Neuronal stem cell (in vitro differentiated cells): ENCODE results near the gene SLC6A4.

Experiments
- DNase-seq: peaks from one replicate; pipeline ENCODE4 v3.0.0-alpha.2; 2013; ENCODE audit warnings: low spot score
- H2AFZ ChIP-seq: one replicate; pipeline ENCODE4 v1.6.1; 2013; ENCODE audit warnings: mild to moderate bottlenecking, low read length, inconsistent platforms
- H2AK5ac ChIP-seq: 2 replicates; pipeline ENCODE4 v1.6.1; 2013; ENCODE audit warnings: low read depth, mild to moderate bottlenecking, inconsistent platforms, low read length, moderate library complexity, mixed read lengths
- H2BK120ac ChIP-seq: 2 replicates; pipeline ENCODE4 v1.6.1; 2013; ENCODE audit warnings: low read depth, mild to moderate bottlenecking, inconsistent platforms, low read length, moderate library complexity, mixed read lengths
- H2BK12ac ChIP-seq: one replicate; pipeline ENCODE4 v1.6.1; 2013; ENCODE audit warnings: low read length, inconsistent platforms
- H2BK15ac ChIP-seq: 2 replicates; pipeline ENCODE4 v1.6.1; 2013; ENCODE audit warnings: mild to moderate bottlenecking, low read length, inconsistent platforms, mixed read lengths
- H2BK5ac ChIP-seq: one replicate; pipeline ENCODE4 v1.6.1; 2013; ENCODE audit warnings: inconsistent platforms, mild to moderate bottlenecking, low read length, moderate library complexity
- H3K14ac ChIP-seq: one replicate; pipeline ENCODE4 v1.6.1; 2013; ENCODE audit warnings: low read length, inconsistent platforms
- H3K18ac ChIP-seq: 2 replicates; pipeline ENCODE4 v1.6.1; 2013; ENCODE audit warnings: low read length, inconsistent platforms
- H3K23ac ChIP-seq: 2 replicates; pipeline ENCODE4 v1.6.1; 2013; ENCODE audit warnings: low read depth, mild to moderate bottlenecking, mixed read lengths, low read length, inconsistent platforms; ENCODE audit not compliant: poor library complexity
- H3K27ac ChIP-seq: replicated peaks from 3 replicates; pipeline ENCODE4 v1.5.1; 2013; ENCODE audit warnings: low read length, inconsistent platforms
- H3K27me3 ChIP-seq, 3 experiments: 2 replicates each; pipeline ENCODE4 v1.6.1; 2013; ENCODE audit warnings: low read length in 3 of 3, mild to moderate bottlenecking in 2 of 3, inconsistent platforms in 1 of 3, low read depth in 1 of 3, mixed read lengths in 1 of 3, moderate library complexity in 1 of 3; ENCODE audit not compliant: control insufficient read depth in 3 of 3, insufficient read depth in 3 of 3
- H3K36me3 ChIP-seq, 2 donors: replicated peaks in 1 of 2; 2 replicates each; pipeline ENCODE4 v1.6.1; 2013; ENCODE audit warnings: low read length in 2 of 2; ENCODE audit not compliant: control insufficient read depth in 2 of 2, insufficient read depth in 2 of 2
- H3K4ac ChIP-seq: 2 replicates; pipeline ENCODE4 v1.6.1; 2013; ENCODE audit warnings: inconsistent platforms, mild to moderate bottlenecking, low read length, moderate library complexity
- H3K4me1 ChIP-seq, 2 donors: 1 replicate in 1 of 2; 2 replicates in 1 of 2; pipeline ENCODE4 v1.6.1; 2013; ENCODE audit warnings: low read length in 2 of 2, low read depth in 1 of 2; ENCODE audit not compliant: control insufficient read depth in 2 of 2, insufficient read depth in 1 of 2
- H3K4me2 ChIP-seq: one replicate; pipeline ENCODE4 v1.6.1; 2013; ENCODE audit warnings: mild to moderate bottlenecking, low read length, inconsistent platforms; ENCODE audit not compliant: insufficient read depth, poor library complexity, severe bottlenecking
- H3K4me3 ChIP-seq, 2 donors: 2 replicates each; pipeline ENCODE4 v1.5.1; 2013; ENCODE audit warnings: low read length in 2 of 2, mild to moderate bottlenecking in 2 of 2, inconsistent platforms in 1 of 2, moderate library complexity in 1 of 2
- H3K79me1 ChIP-seq: one replicate; pipeline ENCODE4 v1.6.1; 2013; ENCODE audit warnings: low read depth, mild to moderate bottlenecking, inconsistent platforms, low read length, moderate library complexity
- H3K9ac ChIP-seq: one replicate; pipeline ENCODE4 v1.6.1; 2013; ENCODE audit warnings: mild to moderate bottlenecking, low read depth, low read length, inconsistent platforms; ENCODE audit not compliant: poor library complexity
- H3K9me3 ChIP-seq, 2 donors: replicated peaks in 1 of 2; 2 replicates each; pipeline versions ENCODE3 to v1.6.1; 2013; ENCODE audit warnings: low read length in 2 of 2, mild to moderate bottlenecking in 2 of 2, inconsistent platforms in 1 of 2, low read depth in 1 of 2, mixed read lengths in 1 of 2, moderate library complexity in 1 of 2; ENCODE audit not compliant: control insufficient read depth in 2 of 2, insufficient read depth in 1 of 2
- H4K8ac ChIP-seq: one replicate; pipeline ENCODE4 v1.6.1; 2013; ENCODE audit warnings: low read depth, mild to moderate bottlenecking, inconsistent platforms, low read length, moderate library complexity
- H4K91ac ChIP-seq: one replicate; pipeline ENCODE4 v1.6.1; 2013; ENCODE audit warnings: low read length, low read depth, mild to moderate bottlenecking, inconsistent platforms; ENCODE audit not compliant: poor library complexity
- WGBS, 2 donors: extraction: QIAGEN DNeasy Blood & Tissue Kit; methylation state at CpG; one replicate each; pipeline ENCODE4 v1.1.7; 2013; ENCODE audit warnings: missing lambda C conversion rate in 2 of 2, mixed read lengths in 1 of 2; ENCODE audit not compliant: insufficient read length in 2 of 2, insufficient replicate concordance in 1 of 2; ENCODE audit errors: extremely low coverage in 2 of 2; 5-methylcytosine and 5-hydroxymethylcytosine counted together

SLC6A4 gene

GRCh38 chr17:30274887-30275286, 39.4 kb upstream of the SLC6A4 start:
- no peak overlapping the region for H3K4ac ChIP-seq
- H2BK120ac ChIP-seq = no peak overlapping the region
- no peak overlapping the region for H4K8ac ChIP-seq
- no peak overlapping the region for H2AFZ ChIP-seq
- peaks cover 14 to 69% of the 10 kb centered on the region in 2 donors for H3K36me3 ChIP-seq
- H3K14ac ChIP-seq = no peak overlapping the region
- no peak overlapping the region for H3K9ac ChIP-seq
- no peak overlapping the region for H3K18ac ChIP-seq
- no peaks in the 10 kb centered on the region for H3K9me3 ChIP-seq
- no peaks in the 10 kb centered on the region for H3K79me1 ChIP-seq
- no peak overlapping the region for H2BK5ac ChIP-seq
- no peak overlapping the region for H2BK15ac ChIP-seq
- H3K27me3 ChIP-seq = no peaks in the 10 kb centered on the region
- H3K4me3 ChIP-seq = no peak overlapping the region
- WGBS, 2 donors = no CpG with 5 or more reads among the region's 3 CpGs
- no peak overlapping the region for H4K91ac ChIP-seq
- H3K4me2 ChIP-seq = no peak overlapping the region
- peaks cover 0 to 8% of the 10 kb centered on the region in 2 donors for H3K4me1 ChIP-seq
- no peak overlapping the region for H3K23ac ChIP-seq
- DNase-seq = no peak
- no peak overlapping the region for H2AK5ac ChIP-seq
- no peak overlapping the region for H3K27ac ChIP-seq
- H2BK12ac ChIP-seq = no peak overlapping the region

- Histone ChIP-seq H3K79me1 (no peaks in the 10 kb centered on the region), H3K4me2 (no peak overlapping the region), H2AK5ac (no peak overlapping the region), H2BK5ac (no peak overlapping the region), H3K27ac (no peak overlapping the region), H3K9me3 (no peaks in the 10 kb centered on the region), H2BK12ac (no peak overlapping the region), H4K8ac (no peak overlapping the region), H3K27me3 (no peaks in the 10 kb centered on the region), H3K4ac (no peak overlapping the region), H3K9ac (no peak overlapping the region), H3K23ac (no peak overlapping the region), H2BK120ac (no peak overlapping the region), H3K14ac (no peak overlapping the region), H3K4me3 (no peak overlapping the region), H4K91ac (no peak overlapping the region), H2BK15ac (no peak overlapping the region), H3K18ac (no peak overlapping the region), H2AFZ (no peak overlapping the region), H3K4me1 (peaks cover 0 to 8% of the 10 kb centered on the region in 2 donors), H3K36me3 (peaks cover 14 to 67% of the 10 kb centered on the region in 2 donors)
- no CpG with 5 or more reads among the region's 6 CpGs for WGBS, 2 donors
- no peak for DNase-seq
Measured at GRCh38 chr17:30273373-30273772, 37.9 kb upstream of the SLC6A4 start.

GRCh38 chr17:30271102-30271501, 35.6 kb upstream of the SLC6A4 start:
- no peak overlapping the region for H3K27ac ChIP-seq
- no peak overlapping the region for H2BK12ac ChIP-seq
- H3K36me3 ChIP-seq = peaks cover 15 to 79% of the 10 kb centered on the region in 2 donors
- H3K9ac ChIP-seq = no peak overlapping the region
- no peak overlapping the region for H3K4me3 ChIP-seq
- no peak overlapping the region for H2BK120ac ChIP-seq
- no peak overlapping the region for H2BK5ac ChIP-seq
- H3K23ac ChIP-seq = no peak overlapping the region
- no peak overlapping the region for H4K91ac ChIP-seq
- no peak overlapping the region for H3K4ac ChIP-seq
- H4K8ac ChIP-seq = no peak overlapping the region
- H3K14ac ChIP-seq = no peak overlapping the region
- H3K4me1 ChIP-seq = peaks cover 0 to 8% of the 10 kb centered on the region in 2 donors
- H3K79me1 ChIP-seq = no peaks in the 10 kb centered on the region
- no peak overlapping the region for H3K18ac ChIP-seq
- no peak overlapping the region for H2AK5ac ChIP-seq
- WGBS, 2 donors = no CpG with 5 or more reads among the region's 6 CpGs
- H3K4me2 ChIP-seq = no peak overlapping the region
- no peak for DNase-seq
- H3K27me3 ChIP-seq = no peaks in the 10 kb centered on the region
- H2AFZ ChIP-seq = no peak overlapping the region
- no peaks in the 10 kb centered on the region for H3K9me3 ChIP-seq
- no peak overlapping the region for H2BK15ac ChIP-seq

GRCh38 chr17:30267625-30268024, 32.1 kb upstream of the SLC6A4 start:
- Histone ChIP-seq H3K9me3 (no peaks in the 10 kb centered on the region), H4K91ac (no peak overlapping the region), H3K27me3 (no peaks in the 10 kb centered on the region), H3K4me1 (peaks cover 0 to 8% of the 10 kb centered on the region in 2 donors), H3K27ac (no peak overlapping the region), H2AK5ac (no peak overlapping the region), H3K36me3 (peaks cover 7 to 91% of the 10 kb centered on the region in 2 donors), H3K14ac (no peak overlapping the region), H3K4ac (no peak overlapping the region), H3K18ac (no peak overlapping the region), H2BK15ac (no peak overlapping the region), H3K9ac (no peak overlapping the region), H4K8ac (no peak overlapping the region), H2BK120ac (no peak overlapping the region), H3K23ac (no peak overlapping the region), H3K4me3 (no peak overlapping the region), H2BK5ac (no peak overlapping the region), H2AFZ (no peak overlapping the region), H3K4me2 (no peak overlapping the region), H2BK12ac (no peak overlapping the region), H3K79me1 (no peaks in the 10 kb centered on the region)
- WGBS, 2 donors = no CpG with 5 or more reads among the region's 2 CpGs
- DNase-seq = no peak
